Pericardium fibroblast (primary cell): ENCODE results near the gene NT5DC3. TPM values are rescaled to one million over a fixed set of nuclear protein-coding genes. Genes with fewer than 3 reads are reported as not detected.

Experiments used
- total RNA-seq: library from RNA; depleted of rRNA; stranded (reverse); fragments of >200 nt; gene quantifications from 2 replicates; pipeline ENCODE4 v1.2.3, GENCODE V29; 2015

Gene NT5DC3
- 5.0 and 6.9 TPM in 2 replicates for total RNA-seq

GRCh38 chr12:103840876-103841689 lies at the start of gene NT5DC3:
Gene NT5DC3, minus strand, starts transcription at chr12:103841234. Its CDS starts 78 bp downstream, at chr12:103841156.

Other genes starting within 250 kb of the NT5DC3 start
- gene HSP90B1, start 89.2 kb upstream of the NT5DC3 start, total RNA-seq = 285 and 487 TPM in 2 replicates
- gene TDG, start 124.6 kb upstream of the NT5DC3 start, total RNA-seq = 10.8 and 14.5 TPM in 2 replicates
- 34.1 and 46.0 TPM in 2 replicates for gene GLT8D2, start 209.0 kb upstream of the NT5DC3 start, total RNA-seq
- 12.3 and 14.6 TPM in 2 replicates for gene HCFC2, start 223.3 kb upstream of the NT5DC3 start, total RNA-seq